Measurements from ENCODE around the gene RRBP1.

- TF ChIP-seq CTCF (conservative IDR thresholded peaks at IDR 0.05; ENCODE audit: low read depth, low read length) (no peak), EZH2 (IDR thresholded peaks at IDR 0.05; ENCODE audit: borderline replicate concordance, low read depth, low read length, poor library complexity, severe bottlenecking) (no peak)
Observed at GRCh38 chr20:17663486-17663885, 18.6 kb downstream of the RRBP1 start.
